ENCODE results near the gene NDUFA5. TPM values are rescaled to one million over a fixed set of nuclear protein-coding genes. Genes with fewer than 3 reads are reported as not detected.
A peak's percentile ranks its signal among the peaks of the same experiment; 100 is the strongest.

The NDUFA5 gene
- 28.0 and 31.6 TPM in 2 replicates for total RNA-seq

GRCh38 chr7:123557398-123558288 lies at the start of gene NDUFA5:
Gene NDUFA5 (minus strand): TSS chr7:123557818. CDS start chr7:123557795, 23 bp downstream.
- DNase-seq (ENCODE audit: extremely low read depth, low read depth, low spot score), result peak; percentile 95

GRCh38 chr7:123604739-123605138 lies 47.1 kb upstream of the NDUFA5 start:
- DNase-seq (ENCODE audit: extremely low read depth, low read depth, low spot score), result no peak

GRCh38 chr7:123602648-123603047 lies 45.0 kb upstream of the NDUFA5 start:
- no peak for DNase-seq (ENCODE audit: extremely low read depth, low read depth, low spot score)

GRCh38 chr7:123601530-123601929 lies 43.9 kb upstream of the NDUFA5 start, which contains the start of gene ASB15:
Gene ASB15 (plus strand): TSS chr7:123601821. CDS start chr7:123614503, 12,682 bp downstream.
- DNase-seq (ENCODE audit: extremely low read depth, low read depth, low spot score), result no peak

- no peak for DNase-seq (ENCODE audit: extremely low read depth, low read depth, low spot score)
Measured at GRCh38 chr7:123600876-123601275, 43.3 kb upstream of the NDUFA5 start.

GRCh38 chr7:123599766-123600165 lies 42.1 kb upstream of the NDUFA5 start:
- DNase-seq (ENCODE audit: extremely low read depth, low read depth, low spot score), result no peak

GRCh38 chr7:123598657-123599056 lies 41.0 kb upstream of the NDUFA5 start:
- DNase-seq (ENCODE audit: extremely low read depth, low read depth, low spot score), result no peak

- no peak for DNase-seq (ENCODE audit: extremely low read depth, low read depth, low spot score)
Measured at GRCh38 chr7:123594813-123595241, 37.2 kb upstream of the NDUFA5 start.

- no peak for DNase-seq (ENCODE audit: extremely low read depth, low read depth, low spot score)
Measured at GRCh38 chr7:123588376-123588775, 30.8 kb upstream of the NDUFA5 start.

- no peak for DNase-seq (ENCODE audit: extremely low read depth, low read depth, low spot score)
Measured at GRCh38 chr7:123583821-123584220, 26.2 kb upstream of the NDUFA5 start.

- DNase-seq (ENCODE audit: extremely low read depth, low read depth, low spot score), result no peak
Measured at GRCh38 chr7:123581162-123581459, 23.5 kb upstream of the NDUFA5 start.

GRCh38 chr7:123580406-123581161 lies 23.0 kb upstream of the NDUFA5 start:
- no peak for DNase-seq (ENCODE audit: extremely low read depth, low read depth, low spot score)

- no peak for DNase-seq (ENCODE audit: extremely low read depth, low read depth, low spot score)
Measured at GRCh38 chr7:123579416-123579815, 21.8 kb upstream of the NDUFA5 start.

- no peak for DNase-seq (ENCODE audit: extremely low read depth, low read depth, low spot score)
Measured at GRCh38 chr7:123573896-123574467, 16.4 kb upstream of the NDUFA5 start.

GRCh38 chr7:123573341-123573740 lies 15.7 kb upstream of the NDUFA5 start:
- no peak for DNase-seq (ENCODE audit: extremely low read depth, low read depth, low spot score)

- DNase-seq (ENCODE audit: extremely low read depth, low read depth, low spot score), result no peak
Measured at GRCh38 chr7:123571684-123572083, 14.1 kb upstream of the NDUFA5 start.

GRCh38 chr7:123571187-123571586 lies 13.6 kb upstream of the NDUFA5 start:
- DNase-seq (ENCODE audit: extremely low read depth, low read depth, low spot score), result no peak

- no peak for DNase-seq (ENCODE audit: extremely low read depth, low read depth, low spot score)
Measured at GRCh38 chr7:123570390-123571182, 13.0 kb upstream of the NDUFA5 start.

GRCh38 chr7:123569352-123570010 lies 11.9 kb upstream of the NDUFA5 start:
- no peak for DNase-seq (ENCODE audit: extremely low read depth, low read depth, low spot score)

- DNase-seq (ENCODE audit: extremely low read depth, low read depth, low spot score), result no peak
Measured at GRCh38 chr7:123562121-123562520, 4.5 kb upstream of the NDUFA5 start.

All from glomerular endothelial cell (primary cell).